Measurements from ENCODE around the gene CITED4.

Gene CITED4

GRCh38 chr1:40851643-40852042 lies 10.5 kb downstream of the CITED4 start:
- DNase-seq = no peak

- DNase-seq = peak; percentile 81
Observed at GRCh38 chr1:40849801-40850592, 12.2 kb downstream of the CITED4 start.

GRCh38 chr1:40848530-40849189 lies 13.5 kb downstream of the CITED4 start:
- peak; percentile 42 for DNase-seq

GRCh38 chr1:40847023-40847745 lies 15.0 kb downstream of the CITED4 start:
- DNase-seq = no peak

- no peak for DNase-seq
Observed at GRCh38 chr1:40845895-40846294, 16.3 kb downstream of the CITED4 start.

GRCh38 chr1:40844887-40845878 lies 17.0 kb downstream of the CITED4 start:
- no peak for DNase-seq

DNA sequence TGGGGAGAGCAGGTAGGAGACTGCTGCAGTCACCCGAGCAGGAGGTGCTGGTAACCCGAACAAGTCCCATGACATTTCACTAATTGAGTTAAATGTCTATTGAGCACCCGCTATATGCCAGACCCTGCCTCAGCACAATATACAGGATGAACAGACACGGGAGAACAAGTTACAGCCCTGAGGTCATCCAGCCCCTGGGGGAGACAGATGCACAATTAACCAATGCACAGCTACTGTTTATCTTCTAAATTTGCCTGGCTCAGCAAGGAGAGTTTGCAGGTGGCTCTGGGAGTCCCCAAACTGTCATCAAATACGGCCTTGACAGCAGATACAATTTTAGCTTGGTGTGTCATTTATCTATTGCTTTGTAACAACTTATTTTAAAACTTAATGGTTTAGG lies 18.1 kb downstream of the CITED4 start:
- DNase-seq = no peak

- DNase-seq = no peak
Observed at GRCh38 chr1:40842691-40843090, 19.5 kb downstream of the CITED4 start.

- no peak for DNase-seq
Observed at GRCh38 chr1:40842207-40842606, 20.0 kb downstream of the CITED4 start.

DNA sequence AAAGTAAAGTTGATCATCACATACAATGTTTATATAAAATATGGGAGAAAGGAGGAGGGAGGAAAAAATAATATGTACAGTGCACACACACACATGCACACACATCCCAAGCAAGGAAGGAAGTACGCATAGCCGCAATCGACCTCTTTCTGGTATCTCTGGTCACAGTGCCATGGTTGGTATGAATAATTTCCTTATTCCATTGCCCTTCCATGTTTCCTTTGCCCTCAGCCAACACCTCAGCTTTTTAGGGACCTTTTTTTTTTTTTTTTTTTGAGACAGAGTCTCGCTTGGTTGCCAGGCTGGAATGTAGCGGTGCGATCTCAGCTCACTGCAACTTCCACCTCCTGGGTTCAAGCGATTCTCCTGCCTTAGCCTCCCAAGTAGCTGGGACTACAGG lies 20.6 kb downstream of the CITED4 start:
- no peak for DNase-seq

DNA sequence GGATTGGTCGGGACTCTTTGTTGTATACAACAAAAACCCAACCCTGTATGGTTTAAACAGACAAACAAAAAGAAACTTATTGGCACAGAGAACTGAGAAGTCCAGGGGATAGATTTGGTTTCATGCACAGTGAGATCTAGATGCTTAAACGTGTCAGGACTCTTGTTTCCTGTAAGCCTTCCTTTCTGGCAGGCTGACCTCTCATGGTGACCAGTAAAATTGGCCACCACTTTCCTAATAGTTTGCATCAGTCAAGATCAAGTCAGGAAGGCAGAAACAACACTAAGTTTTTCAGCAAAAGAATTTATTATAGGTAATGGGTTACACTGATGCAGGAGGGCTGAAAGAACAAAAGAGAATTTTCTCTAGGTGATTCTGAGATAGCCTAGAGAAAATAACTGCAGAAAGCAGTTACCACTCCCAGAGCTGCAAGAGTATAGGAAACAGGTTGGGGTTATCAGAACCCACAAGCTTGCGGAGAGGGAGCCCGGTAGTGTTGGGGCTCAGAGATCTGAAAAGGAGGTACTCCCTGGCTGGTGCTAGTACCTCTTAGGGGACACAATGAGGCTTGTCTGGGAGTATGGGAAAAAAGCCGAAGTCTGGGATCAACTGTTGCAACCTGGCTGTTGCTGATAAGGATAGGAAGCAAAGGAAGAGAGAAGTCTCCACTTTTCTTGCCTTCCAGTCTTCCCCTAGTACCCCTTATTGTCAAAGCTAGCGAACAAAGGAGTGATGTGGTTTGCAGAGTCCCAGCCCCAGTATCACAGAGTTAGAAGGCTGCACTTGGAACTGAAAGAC lies 21.4 kb downstream of the CITED4 start:
- DNase-seq = no peak

DNA sequence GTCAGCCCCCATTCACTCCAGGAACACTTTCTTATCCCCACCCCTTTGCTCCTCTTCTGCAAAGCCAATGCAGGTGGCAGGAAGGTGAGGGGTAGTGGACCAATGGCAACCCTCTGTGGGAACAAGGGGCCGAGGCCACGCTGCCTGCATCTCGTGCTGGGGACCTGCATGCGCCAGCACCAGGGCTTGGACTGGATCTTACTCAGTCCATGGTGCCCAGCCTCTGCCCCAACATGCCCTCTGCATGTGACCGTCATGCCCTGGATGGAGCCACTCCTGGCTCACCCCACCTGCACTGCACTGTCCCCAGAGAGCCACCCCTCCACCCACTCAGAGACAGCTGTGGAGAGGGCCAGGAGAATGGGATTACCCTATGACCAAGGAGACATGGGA lies 22.2 kb downstream of the CITED4 start:
- DNase-seq = no peak

- no peak for DNase-seq
Observed at GRCh38 chr1:40838980-40839942, 22.9 kb downstream of the CITED4 start.

DNA sequence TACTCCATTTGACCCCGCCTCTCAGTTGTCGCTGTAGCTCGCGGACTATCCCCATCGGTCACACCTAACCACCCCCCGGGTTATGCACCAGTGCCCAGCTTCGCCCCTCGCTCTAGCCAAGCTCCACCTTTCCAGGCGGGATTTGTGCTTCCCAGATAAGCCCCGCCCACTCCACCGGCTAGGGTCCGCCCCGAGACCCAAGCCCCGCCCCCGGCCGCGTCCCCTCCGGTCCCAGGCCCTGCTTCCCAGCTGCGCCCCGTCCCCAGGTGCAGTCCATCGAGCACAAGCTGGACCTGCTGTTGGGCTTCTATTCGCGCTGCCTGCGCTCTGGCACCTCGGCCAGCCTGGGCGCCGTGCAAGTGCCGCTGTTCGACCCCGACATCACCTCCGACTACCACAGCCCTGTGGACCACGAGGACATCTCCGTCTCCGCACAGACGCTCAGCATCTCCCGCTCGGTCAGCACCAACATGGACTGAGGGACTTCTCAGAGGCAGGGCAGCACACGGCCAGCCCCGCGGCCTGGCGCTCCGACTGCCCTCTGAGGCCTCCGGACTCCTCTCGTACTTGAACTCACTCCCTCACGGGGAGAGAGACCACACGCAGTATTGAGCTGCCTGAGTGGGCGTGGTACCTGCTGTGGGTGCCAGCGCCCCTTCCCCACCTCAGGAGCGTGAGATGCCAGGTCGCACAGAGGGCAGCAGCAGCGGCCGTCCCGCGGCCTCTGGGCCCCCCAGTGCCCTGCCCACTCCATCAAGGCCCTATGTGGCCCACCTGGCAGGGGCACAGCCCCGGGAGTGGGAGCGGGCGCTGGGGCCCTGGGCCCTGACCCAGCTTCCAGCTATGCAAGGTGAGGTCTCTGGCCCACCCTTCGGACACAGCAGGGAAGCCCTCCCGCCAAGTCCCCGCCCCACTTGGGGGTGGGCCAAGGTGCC lies 23.9 kb downstream of the CITED4 start:
- DNase-seq = no peak

DNA sequence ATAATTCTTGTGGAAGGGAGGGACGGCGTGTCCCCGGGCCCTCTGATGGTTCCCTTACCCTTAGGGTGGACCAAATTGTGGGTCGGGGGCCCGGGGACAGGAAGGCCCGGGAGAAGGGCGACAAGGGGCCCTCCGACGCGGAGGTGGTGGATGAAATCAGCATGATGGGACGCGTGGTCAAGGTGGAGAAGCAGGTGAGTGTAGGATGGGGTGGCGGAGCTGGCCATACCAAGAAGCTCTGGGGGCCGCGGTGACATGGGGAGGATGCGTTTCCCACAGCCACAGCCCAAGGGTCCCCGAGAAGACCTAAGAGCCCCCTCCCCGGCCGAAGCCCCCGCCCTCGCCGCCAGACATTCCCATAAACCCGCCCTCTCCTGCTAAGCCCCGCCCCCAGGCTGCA lies 24.6 kb downstream of the CITED4 start:
- DNase-seq = no peak

GRCh38 chr1:40836283-40836682 lies 25.9 kb downstream of the CITED4 start:
- no peak for DNase-seq

- no peak for DNase-seq
Observed at GRCh38 chr1:40834968-40835545, 27.1 kb downstream of the CITED4 start.

- no peak for DNase-seq
Observed at GRCh38 chr1:40833979-40834378, 28.2 kb downstream of the CITED4 start.
